ENCODE results near the gene NELFCD.
"Not testable (repeated sequence)": the region's sequence is repeated elsewhere in the genome, so short reads cannot be mapped to it uniquely, and the experiment has no call there.

Gene NELFCD

GRCh38 chr20:59008715-59009336 lies 27.8 kb downstream of the NELFCD start:
- DNase-seq (ENCODE audit: low read depth), result no peak

- no peak for DNase-seq (ENCODE audit: low read depth)
Observed at GRCh38 chr20:59010321-59010994, 29.4 kb downstream of the NELFCD start.

- DNase-seq (ENCODE audit: low read depth), result no peak
Observed at GRCh38 chr20:59010995-59011873, 30.2 kb downstream of the NELFCD start.

GRCh38 chr20:59011874-59012157 lies 30.8 kb downstream of the NELFCD start:
- DNase-seq (ENCODE audit: low read depth), result not testable (repeated sequence)

GRCh38 chr20:59013031-59013951 lies 32.2 kb downstream of the NELFCD start:
- no peak for DNase-seq (ENCODE audit: low read depth)

- DNase-seq (ENCODE audit: low read depth), result no peak
Observed at GRCh38 chr20:59013959-59014608, 33.0 kb downstream of the NELFCD start.

GRCh38 chr20:59014680-59015389 lies 33.8 kb downstream of the NELFCD start:
- no peak for DNase-seq (ENCODE audit: low read depth)

- DNase-seq (ENCODE audit: low read depth), result no peak
Observed at GRCh38 chr20:59015411-59015810, 34.4 kb downstream of the NELFCD start.

- DNase-seq (ENCODE audit: low read depth), result no peak
Observed at GRCh38 chr20:59015812-59016711, 35.0 kb downstream of the NELFCD start.

- DNase-seq (ENCODE audit: low read depth), result no peak
Observed at GRCh38 chr20:59016795-59017492, 35.9 kb downstream of the NELFCD start.

GRCh38 chr20:59017493-59018231 lies 36.6 kb downstream of the NELFCD start:
- DNase-seq (ENCODE audit: low read depth), result no peak

- DNase-seq (ENCODE audit: low read depth), result no peak
Observed at GRCh38 chr20:59018817-59019216, 37.8 kb downstream of the NELFCD start.

GRCh38 chr20:59019217-59019616 lies 38.2 kb downstream of the NELFCD start, which contains the start of gene TUBB1:
Gene TUBB1 (plus strand): TSS chr20:59019429. CDS start chr20:59019523, 94 bp downstream.
- no peak for DNase-seq (ENCODE audit: low read depth)

- no peak for DNase-seq (ENCODE audit: low read depth)
Observed at GRCh38 chr20:59020938-59021551, 40.0 kb downstream of the NELFCD start.

GRCh38 chr20:59022754-59023153 lies 41.7 kb downstream of the NELFCD start:
- DNase-seq (ENCODE audit: low read depth), result no peak

GRCh38 chr20:59023616-59024015 lies 42.6 kb downstream of the NELFCD start:
- DNase-seq (ENCODE audit: low read depth), result no peak

- DNase-seq (ENCODE audit: low read depth), result no peak
Observed at GRCh38 chr20:59024111-59024530, 43.1 kb downstream of the NELFCD start.

- DNase-seq (ENCODE audit: low read depth), result no peak
Observed at GRCh38 chr20:59025086-59025485, 44.0 kb downstream of the NELFCD start.

All from T-helper 22 cell (primary cell).